Mesangial cell (primary cell): ENCODE results near the gene SOCS7. TPM values are rescaled to one million over a fixed set of nuclear protein-coding genes. Genes with fewer than 3 reads are reported as not detected.

Experiments used
- total RNA-seq: library from RNA; depleted of rRNA; stranded (reverse); fragments of >200 nt; gene quantifications from 2 replicates; pipeline ENCODE4 v1.2.3, GENCODE V29; 2015

The SOCS7 gene, protein sequence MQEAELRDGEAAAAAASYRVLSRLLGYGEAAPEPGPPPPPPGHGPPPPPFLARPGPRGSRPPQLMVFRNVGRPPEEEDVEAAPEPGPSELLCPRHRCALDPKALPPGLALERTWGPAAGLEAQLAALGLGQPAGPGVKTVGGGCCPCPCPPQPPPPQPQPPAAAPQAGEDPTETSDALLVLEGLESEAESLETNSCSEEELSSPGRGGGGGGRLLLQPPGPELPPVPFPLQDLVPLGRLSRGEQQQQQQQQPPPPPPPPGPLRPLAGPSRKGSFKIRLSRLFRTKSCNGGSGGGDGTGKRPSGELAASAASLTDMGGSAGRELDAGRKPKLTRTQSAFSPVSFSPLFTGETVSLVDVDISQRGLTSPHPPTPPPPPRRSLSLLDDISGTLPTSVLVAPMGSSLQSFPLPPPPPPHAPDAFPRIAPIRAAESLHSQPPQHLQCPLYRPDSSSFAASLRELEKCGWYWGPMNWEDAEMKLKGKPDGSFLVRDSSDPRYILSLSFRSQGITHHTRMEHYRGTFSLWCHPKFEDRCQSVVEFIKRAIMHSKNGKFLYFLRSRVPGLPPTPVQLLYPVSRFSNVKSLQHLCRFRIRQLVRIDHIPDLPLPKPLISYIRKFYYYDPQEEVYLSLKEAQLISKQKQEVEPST
- total RNA-seq, result 8.6 and 12.8 TPM in 2 replicates

DNA sequence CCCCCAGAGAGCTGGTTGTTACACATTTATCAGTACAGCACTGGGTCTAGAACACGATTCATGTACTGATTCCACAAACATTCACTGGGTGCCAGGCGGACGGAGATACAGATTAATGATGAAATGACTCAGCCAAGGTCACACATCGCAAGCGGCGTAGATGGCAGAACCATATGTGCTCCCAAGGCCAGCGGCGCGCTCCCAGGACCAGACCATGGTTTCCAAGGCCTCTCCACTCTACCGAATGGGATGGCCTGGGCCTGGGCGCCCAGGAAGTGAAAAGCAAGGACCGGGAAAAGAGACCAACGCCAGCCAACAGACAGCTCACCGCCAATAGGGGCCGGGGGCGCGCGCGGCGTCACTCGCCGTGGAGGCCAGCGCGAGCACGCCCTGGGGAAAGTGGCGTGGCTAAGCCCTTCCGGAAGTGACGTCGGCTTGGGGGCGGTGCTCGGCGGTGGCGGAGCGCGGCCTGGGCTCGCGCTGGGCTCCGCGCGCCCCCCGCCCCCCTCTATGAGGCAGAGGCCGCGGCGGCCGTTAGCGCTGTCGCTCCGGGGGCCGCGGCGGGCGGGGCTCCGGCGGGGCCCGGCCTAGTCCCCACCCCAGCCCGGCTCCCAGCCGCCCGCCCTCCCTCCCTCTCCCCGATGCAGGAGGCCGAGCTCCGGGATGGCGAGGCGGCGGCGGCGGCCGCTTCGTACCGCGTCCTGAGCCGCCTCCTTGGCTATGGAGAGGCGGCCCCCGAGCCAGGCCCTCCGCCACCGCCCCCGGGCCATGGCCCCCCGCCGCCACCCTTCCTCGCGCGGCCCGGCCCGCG, at the start of gene SOCS7:
SOCS7 (plus strand) TSS at position 433 of the 811 bp plus-strand sequence; CDS start at position 642, 209 bp downstream.

DNA sequence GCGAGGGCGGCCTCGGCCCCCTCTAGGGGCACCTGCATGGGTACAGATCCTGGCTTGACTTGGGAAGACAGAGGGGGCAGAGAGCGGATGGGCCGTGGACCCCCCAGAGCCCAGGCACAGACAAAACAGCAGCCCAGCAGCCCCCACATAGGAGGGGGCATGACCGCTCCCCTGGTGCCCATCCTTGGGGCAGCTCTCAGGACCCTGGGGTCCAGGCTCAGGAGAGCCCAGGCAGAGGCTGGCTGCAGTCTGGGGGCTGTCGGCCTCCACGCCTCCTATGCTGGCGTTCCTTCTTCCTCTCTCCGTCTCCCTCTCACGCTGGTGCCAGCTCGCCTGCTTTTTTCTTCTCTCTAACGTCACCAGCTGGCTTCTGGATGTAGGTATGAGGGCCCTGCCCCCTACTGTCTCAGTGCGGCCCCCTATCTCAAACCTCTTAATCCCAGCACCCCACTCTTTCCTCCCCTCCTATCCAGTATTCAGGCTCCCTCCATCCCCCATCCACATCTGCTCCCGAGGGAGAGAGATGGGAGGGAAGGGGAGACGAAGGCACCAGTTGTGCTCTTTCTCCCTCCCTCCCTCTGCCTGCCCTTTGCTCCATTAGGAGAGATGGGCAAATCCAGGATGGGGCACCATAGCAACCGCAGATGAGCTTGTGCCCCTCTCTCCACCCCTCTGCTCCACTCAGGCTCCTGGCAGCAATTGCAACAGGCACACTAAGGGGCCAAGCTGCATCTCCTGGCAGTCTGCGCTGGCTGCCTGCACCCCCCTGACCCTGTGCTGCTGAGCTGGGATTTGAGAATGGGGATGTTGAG, 7.8 kb upstream of the SOCS7 start, which contains the start of gene GPR179:
GPR179 (minus strand) TSS at position 349 of the 812 bp plus-strand sequence; CDS start at position 182, 167 bp downstream.

DNA sequence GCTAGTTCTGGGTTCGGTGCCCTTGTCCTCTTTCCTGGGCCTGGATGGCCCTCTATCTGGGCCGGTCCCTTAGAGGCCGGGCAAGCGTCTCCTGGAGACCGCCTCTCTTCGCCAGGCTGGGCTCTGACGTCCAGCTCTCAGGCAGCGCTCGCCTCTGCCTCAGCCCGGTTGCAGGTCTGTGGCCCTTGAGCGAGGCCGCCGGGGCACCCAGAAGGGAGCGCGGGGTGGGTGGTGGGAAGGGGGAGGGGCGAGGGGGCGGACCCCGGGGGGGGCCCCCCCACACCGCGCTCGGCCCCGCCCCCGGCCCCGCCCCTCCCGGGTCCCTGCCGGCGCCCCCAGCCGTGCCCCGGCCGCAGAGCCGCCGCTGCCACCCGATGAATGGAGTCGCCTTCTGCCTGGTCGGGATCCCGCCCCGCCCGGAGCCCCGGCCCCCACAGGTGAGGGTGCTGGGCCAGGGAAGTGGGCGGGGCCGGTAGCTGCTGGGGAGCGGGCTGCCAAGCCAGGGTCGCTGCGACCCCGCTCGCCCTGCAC, 76.5 kb downstream of the SOCS7 start, which contains the start of gene ARHGAP23:
ARHGAP23 (plus strand) TSS at position 353 of the 531 bp plus-strand sequence; CDS start at position 375, 22 bp downstream.

Other genes starting within 250 kb of the SOCS7 start
- gene TBC1D3E, start 223.9 kb upstream of the SOCS7 start, total RNA-seq, result 2.9 TPM in 1 of 2 replicates, not detected in the other
- gene TBC1D3, start 159.3 kb upstream of the SOCS7 start, total RNA-seq, result not detected in 2 replicates
- gene MRPL45, start 54.7 kb upstream of the SOCS7 start, total RNA-seq, result 32.1 and 39.2 TPM in 2 replicates
- gene GPR179, start 7.9 kb upstream of the SOCS7 start, total RNA-seq, result under 0.01 TPM in 1 of 2 replicates, not detected in the other
- gene ARHGAP23, start 76.6 kb downstream of the SOCS7 start, total RNA-seq, result 57.2 and 134 TPM in 2 replicates